HG03354 (cell line): ENCODE results near the gene DOCK6.

Experiments
- ATAC-seq: cut with Tn5 transposase; IDR thresholded peaks from one replicate; pipeline ENCODE4 v1.9.1; 2021; ENCODE audit warnings: mild to moderate bottlenecking; ENCODE audit not compliant: unreplicated experiment, poor library complexity, severe bottlenecking

DOCK6 gene

GRCh38 chr19:11154683-11155047 lies 107.7 kb downstream of the DOCK6 start:
- ATAC-seq = no peak

GRCh38 chr19:11152318-11153062 lies 109.8 kb downstream of the DOCK6 start:
- no peak for ATAC-seq

DNA sequence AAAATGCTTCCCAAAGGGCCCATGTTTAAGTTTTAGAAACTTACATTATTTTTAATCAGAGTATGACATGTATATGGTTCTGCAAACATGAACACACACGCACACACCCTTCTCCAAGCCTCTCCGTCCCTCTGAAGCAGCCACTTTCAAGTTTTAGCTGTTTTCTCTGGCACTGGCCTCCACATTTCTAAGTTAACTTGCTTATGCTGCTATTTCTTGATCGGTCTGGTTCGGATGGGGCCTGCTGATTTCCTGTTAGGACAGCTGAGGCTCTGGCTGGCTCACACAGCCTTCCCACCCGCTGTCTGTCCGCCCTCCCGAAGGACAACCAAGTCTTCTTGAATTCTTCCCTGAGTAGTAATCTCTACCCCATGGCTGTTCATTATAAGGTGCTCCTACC lies 111.1 kb downstream of the DOCK6 start:
- ATAC-seq = no peak
